ENCODE data around the gene FBLN2.

FBLN2 gene

DNA sequence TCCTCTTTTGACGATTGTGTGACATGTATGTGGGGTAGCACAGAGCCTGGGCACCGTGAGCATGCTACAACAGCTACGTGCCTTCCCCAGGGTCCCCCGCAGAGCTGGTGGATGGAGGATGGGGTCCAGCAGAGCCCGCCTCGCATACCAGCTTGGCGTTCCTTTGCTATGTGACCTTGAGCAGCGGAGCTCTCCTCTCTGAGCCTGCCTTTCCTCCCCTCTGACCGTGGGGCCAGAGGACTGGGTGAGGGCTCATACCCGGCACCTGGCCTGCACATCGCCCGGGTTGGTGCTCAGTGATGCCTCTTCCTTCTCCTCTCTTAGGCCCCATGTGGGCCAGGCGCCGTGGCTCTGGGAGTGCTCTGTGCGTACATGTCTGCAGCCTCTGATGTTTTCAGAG lies 73.4 kb downstream of the FBLN2 start:
- no peak for DNase-seq (ENCODE audit: low read depth, low spot score)

- DNase-seq (ENCODE audit: low read depth, low spot score) = no peak
Measured at GRCh38 chr3:13623101-13623654, 74.3 kb downstream of the FBLN2 start.

DNA sequence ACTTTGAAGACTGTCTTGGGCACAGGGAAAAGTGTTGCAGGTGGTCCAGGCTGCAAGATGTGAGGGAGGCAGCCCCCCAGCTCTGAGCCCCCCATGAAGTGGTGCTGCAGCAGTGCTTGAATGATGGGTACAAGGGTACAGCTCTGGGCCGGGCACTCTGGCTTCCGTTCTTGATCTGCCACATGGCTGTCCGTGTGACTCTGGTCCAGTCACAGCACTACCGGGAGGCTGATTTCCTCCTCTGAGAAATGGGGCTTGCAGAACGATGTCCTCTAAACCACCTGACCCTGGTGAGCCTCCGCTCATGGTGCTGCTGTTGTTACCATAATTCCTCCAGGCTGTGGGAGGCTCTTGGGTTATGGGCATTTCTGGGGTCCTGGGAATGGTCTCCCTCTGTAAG lies 75.1 kb downstream of the FBLN2 start:
- DNase-seq (ENCODE audit: low read depth, low spot score) = no peak

DNA sequence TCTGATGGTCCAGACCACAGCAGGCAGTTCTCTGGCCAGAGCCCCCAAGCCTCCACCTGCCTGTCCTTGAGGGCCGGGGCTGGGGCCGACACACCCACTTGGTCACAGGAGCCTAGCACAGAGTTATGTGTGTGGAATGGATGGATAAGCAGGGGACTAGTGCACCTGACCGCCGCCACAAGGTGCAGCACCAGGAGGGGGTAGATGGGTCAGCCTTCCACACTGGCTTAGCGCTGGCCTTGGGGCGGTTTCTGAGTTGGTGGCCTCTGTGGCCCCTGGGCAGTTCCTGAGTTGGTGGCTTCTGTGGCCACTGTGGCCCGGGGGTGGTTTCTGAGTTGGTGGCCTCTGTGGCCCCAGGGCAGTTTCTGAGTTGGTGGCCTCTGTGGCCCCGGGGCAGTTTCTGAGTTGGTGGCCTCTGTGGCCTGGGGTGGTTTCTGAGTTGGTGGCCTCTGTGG lies 75.8 kb downstream of the FBLN2 start:
- DNase-seq (ENCODE audit: low read depth, low spot score) = no peak

DNA sequence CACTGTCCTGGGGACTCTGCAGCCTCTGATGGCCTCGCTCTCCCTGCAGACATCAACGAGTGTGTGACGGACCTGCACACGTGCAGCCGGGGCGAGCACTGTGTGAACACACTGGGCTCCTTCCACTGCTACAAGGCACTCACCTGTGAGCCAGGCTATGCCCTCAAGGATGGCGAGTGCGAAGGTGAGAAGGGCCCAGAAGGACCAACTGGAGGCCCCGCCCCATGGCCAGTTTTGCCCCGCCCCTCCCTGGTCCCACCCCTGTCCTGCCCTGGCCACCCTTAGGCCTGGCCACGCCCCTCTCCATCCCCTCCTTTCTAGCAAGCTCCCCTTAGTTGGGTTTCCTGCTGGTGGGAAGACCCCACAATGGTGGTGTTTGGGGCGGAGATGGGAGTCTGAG lies 77.5 kb downstream of the FBLN2 start:
- no peak for DNase-seq (ENCODE audit: low read depth, low spot score)

GRCh38 chr3:13626915-13627460 lies 78.1 kb downstream of the FBLN2 start:
- no peak for DNase-seq (ENCODE audit: low read depth, low spot score)

DNA sequence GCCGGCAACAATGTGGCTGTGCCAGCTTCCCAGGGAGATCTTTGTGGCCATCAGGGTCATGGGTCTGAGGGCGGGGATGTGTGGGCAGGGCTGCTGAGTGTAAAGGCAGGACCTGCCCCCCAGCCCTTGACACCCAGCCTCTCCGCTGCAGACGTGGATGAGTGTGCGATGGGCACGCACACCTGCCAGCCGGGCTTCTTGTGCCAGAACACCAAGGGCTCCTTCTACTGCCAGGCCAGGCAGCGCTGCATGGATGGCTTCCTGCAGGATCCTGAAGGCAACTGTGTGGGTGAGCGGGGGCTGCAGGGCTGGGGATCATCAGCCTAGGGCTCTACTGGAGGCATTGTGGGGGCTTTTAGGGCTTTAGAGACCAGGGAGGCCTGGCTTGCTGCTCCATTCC lies 78.8 kb downstream of the FBLN2 start:
- DNase-seq (ENCODE audit: low read depth, low spot score) = no peak

DNA sequence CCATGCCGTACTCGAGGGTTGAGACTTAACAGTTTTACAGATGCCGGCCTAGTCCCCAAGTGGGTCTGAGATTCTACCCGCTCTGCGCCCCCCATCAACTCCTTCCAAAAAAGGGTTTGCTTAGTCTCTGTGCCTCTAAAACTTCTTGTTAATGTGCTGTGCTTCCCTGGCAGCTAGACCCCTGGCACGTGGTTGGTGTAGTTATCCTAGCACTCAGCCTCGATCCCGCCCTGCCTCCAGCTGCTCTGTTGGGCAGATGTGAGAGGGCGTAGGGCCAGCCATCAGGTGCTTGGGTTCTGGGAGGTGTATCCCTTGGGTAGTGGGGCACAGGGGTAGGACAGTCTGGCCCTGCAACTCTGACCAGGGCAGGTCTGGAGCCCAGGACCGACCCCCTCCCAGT lies 79.5 kb downstream of the FBLN2 start:
- DNase-seq (ENCODE audit: low read depth, low spot score) = no peak

- DNase-seq (ENCODE audit: low read depth, low spot score) = no peak
Measured at GRCh38 chr3:13628841-13629551, 80.1 kb downstream of the FBLN2 start.

GRCh38 chr3:13629644-13630043 lies 80.7 kb downstream of the FBLN2 start:
- DNase-seq (ENCODE audit: low read depth, low spot score) = no peak

DNA sequence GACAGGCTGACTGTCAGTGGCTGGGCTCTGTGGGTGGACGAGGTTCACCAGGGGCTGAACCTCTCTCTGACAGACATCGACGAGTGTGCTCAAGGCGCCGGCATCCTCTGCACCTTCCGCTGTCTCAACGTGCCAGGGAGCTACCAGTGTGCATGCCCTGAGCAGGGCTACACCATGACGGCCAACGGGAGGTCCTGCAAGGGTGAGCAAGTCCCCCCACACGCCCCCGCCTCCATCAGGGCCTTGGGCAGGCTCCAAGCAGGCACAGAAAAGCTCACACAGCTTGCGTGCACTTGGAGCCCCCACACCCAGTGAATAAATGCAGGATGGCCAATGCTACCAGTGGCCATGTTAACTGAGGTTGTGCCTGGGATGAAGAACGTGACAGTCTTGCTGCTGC lies 82.3 kb downstream of the FBLN2 start:
- DNase-seq (ENCODE audit: low read depth, low spot score) = no peak

DNA sequence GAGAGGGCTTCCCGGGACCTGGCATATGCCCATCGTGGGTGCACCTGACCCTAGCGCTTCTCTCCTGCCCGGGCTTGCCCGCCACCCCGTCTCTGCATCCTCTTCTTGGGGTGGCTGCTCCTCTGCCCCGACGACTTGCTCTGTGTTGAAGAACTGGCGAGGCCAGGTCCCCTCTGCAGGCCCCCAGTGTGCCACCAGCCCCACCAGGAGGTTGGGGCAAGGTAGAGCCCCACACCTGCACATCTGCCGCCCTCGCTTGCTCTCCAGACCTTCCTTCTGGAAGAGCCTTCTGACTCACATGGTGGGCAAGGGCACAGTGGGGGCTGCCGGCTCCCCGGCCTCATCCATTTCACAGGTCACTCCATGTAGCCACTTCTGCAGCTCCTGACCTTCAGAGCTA lies 84.3 kb downstream of the FBLN2 start:
- no peak for DNase-seq (ENCODE audit: low read depth, low spot score)

GRCh38 chr3:13634151-13634550 lies 85.2 kb downstream of the FBLN2 start:
- no peak for DNase-seq (ENCODE audit: low read depth, low spot score)

DNA sequence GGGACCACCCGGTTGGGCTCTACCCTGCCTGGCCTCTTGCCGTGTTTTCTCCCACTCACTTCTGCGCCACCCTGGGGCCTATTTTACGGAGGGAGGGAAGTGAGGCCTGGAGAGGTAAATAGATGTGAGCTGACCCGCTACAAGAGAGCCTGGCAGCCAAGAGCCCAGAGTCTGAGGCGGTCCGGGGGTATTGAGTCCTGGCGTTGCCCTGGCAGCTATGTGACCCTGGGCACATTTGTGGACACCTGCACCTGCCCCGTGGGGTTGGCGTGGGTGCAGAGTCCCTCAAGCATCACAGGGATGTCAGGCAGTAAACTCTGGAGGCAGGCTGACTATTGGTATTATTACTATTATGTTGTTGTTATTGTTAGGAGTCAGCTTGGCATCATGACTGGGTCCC lies 85.7 kb downstream of the FBLN2 start:
- DNase-seq (ENCODE audit: low read depth, low spot score) = no peak

- DNase-seq (ENCODE audit: low read depth, low spot score) = no peak
Measured at GRCh38 chr3:13636186-13636585, 87.3 kb downstream of the FBLN2 start.

DNA sequence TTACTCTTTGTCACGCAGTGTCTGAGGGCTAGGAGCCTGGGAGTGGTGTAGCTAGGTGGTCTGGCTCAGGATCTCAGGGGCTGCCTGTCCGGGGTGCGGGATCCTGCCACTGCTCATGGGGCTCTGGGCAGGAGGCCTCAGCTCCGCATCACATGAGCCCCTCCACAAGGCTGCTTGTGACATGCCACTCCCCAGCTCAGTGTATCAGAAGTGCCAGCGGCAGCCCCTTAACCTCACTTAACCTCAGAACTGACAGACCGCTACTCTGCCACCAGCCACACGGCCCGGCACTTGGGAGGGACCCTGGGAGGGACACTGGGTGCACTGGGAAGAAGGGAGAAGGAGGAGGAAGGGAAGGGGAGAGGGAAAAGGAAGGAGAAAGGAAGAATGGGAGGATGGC lies 87.9 kb downstream of the FBLN2 start:
- DNase-seq (ENCODE audit: low read depth, low spot score) = no peak

GRCh38 chr3:13637311-13637891 lies 88.5 kb downstream of the FBLN2 start:
- no peak for DNase-seq (ENCODE audit: low read depth, low spot score)

DNA sequence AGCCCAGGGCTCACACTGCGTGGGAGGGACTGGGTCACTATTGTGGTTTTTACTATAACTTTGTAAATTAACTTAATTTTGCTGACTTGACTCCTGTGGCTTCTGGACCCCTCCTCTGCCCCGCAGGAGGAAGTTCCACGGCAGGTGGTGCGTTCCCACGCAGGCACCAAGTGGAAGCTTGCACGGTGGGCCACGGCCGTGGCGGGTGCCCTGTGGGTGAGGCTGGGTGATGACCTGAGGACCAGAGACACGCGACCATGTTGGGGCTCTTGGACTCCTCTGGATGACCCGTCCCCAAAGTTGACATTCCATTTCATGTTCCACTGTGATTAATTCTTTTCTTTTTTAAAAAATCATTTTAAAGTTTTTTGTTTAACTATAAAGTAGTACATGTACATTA lies 89.0 kb downstream of the FBLN2 start:
- no peak for DNase-seq (ENCODE audit: low read depth, low spot score)

DNA sequence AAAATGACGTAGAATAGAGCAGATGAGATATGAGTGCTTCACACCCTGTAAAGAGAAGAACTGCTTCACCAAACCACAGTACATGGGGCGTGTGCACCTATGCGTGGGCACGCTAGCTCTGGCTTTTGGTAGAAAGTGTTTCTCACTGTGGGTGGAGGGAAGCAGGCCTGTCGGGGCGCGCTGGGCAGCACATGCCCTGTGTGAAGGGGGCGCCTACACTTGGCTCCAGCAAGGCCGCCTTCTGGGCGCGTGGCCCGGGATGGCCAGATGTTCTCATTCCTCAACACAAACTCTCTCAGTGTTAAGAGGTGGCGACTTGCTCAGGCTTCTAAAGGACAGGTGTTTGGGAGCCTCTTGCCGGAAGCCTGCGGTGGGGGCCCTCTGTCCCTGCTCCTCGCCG lies 90.0 kb downstream of the FBLN2 start:
- no peak for DNase-seq (ENCODE audit: low read depth, low spot score)

GRCh38 chr3:13642597-13642996 lies 93.7 kb downstream of the FBLN2 start:
- DNase-seq (ENCODE audit: low read depth, low spot score) = no peak

DNA sequence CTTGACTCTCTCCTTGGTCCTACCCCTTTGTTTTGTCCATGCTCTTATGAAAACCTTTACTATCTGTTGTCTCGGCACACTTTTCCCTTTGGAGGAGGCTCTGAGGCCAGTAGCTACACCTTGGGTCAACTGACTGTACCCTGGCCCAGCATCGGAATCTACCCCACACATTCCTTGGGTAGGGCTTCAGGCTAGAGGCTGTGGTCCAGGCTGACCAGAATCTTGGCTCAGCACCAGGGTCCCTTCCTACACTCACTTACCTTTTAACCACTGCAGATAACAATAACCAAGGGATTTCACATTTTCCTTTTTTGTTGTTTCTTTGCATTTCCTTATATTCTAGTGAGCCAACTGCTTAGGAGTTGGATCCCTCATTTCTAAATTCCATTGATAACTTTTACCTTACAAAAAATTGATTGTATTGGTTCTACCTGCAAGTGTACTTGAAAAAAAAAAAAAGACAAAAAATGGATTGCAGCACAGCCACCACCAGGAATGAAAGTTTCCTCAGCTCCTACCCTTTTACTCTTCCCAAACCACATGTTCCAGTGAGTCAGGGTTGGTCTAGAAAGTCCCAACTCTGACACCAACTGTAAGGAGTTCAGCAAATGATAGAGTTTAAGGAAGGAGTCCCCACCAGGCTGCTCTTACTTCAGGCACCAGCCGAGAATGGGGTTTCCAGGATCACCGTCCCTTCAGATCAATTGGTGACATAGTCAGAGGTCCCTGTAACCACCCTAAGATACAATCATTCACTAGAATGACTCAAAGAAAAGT lies 95.6 kb downstream of the FBLN2 start:
- DNase-seq (ENCODE audit: low read depth, low spot score) = no peak

Data from activated CD4-positive, CD25-positive, alpha-beta regulatory T cell treated with anti-CD3 and anti-CD28 coated beads, Interleukin-2, amount 50 U/mL, for 16 hours (primary cell).